Fibroblast of the aortic adventitia (primary cell): ENCODE measurements around the gene LMOD2. TPM values are rescaled to one million over a fixed set of nuclear protein-coding genes. Genes with fewer than 3 reads are reported as not detected.

Experiments used
- DNase-seq: peaks from one replicate; pipeline ENCODE4 v3.0.0-alpha.2; 2010; ENCODE audit warnings: low read depth
- H3K4me3 ChIP-seq: 2 replicates; pipeline ENCODE4 v1.5.1; 2011; ENCODE audit warnings: low read depth, mild to moderate bottlenecking, control low read depth, low read length, moderate library complexity
- CTCF ChIP-seq: IDR thresholded peaks from 2 replicates; pipeline ENCODE4 v1.5.1; 2011; ENCODE audit warnings: mild to moderate bottlenecking, low read length, control low read depth, inconsistent platforms; ENCODE audit not compliant: insufficient read depth
- total RNA-seq: library from RNA; depleted of rRNA; stranded (reverse); fragments of >200 nt; gene quantifications from 2 replicates; pipeline ENCODE4 v1.2.3, GENCODE V29; 2012; ENCODE audit warnings: low replicate concordance

Gene LMOD2
- total RNA-seq, result not detected in 2 replicates

DNA sequence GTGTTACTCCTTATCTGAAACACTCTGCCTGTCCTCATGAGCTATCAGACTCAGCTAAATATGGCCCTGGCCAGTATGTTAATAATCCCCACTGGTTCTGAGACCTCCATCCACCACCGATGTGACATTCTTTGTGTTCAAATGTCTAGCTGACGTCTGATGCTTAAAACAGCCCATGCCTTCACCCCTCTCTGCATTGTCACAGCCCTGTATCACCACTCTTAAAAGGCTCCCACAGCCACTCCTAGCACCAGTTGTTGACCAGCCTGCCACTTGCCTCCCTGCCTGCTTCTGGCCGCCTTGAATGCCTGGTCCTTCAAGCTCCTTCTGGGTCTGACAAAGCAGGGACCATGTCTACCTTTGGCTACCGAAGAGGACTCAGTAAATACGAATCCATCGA is at the start of gene LMOD2:
LMOD2 (plus strand) TSS at position 253 of the 400 bp plus-strand sequence; CDS start at position 351, 98 bp downstream.
- H3K4me3 ChIP-seq, result no peak within 1 kb of the TSS
- DNase-seq, result no peak
- no peak for TF ChIP-seq CTCF

- TF ChIP-seq CTCF, result no peak
- DNase-seq, result no peak
- H3K4me3 ChIP-seq, result no peak overlapping the region
Observed at GRCh38 chr7:123607423-123607975, 48.2 kb upstream of the LMOD2 start.

GRCh38 chr7:123608991-123609882 is 46.4 kb upstream of the LMOD2 start:
- DNase-seq, result no peak
- no peak for TF ChIP-seq CTCF
- no peak overlapping the region for H3K4me3 ChIP-seq

- DNase-seq, result no peak
- TF ChIP-seq CTCF, result no peak
Observed at GRCh38 chr7:123609883-123610239, 45.8 kb upstream of the LMOD2 start.

GRCh38 chr7:123612024-123612423 is 43.6 kb upstream of the LMOD2 start:
- H3K4me3 ChIP-seq, result no peak overlapping the region
- no peak for DNase-seq
- no peak for TF ChIP-seq CTCF

More at GRCh38 chr7:123609883-123610239, 45.8 kb upstream of the LMOD2 start:
- no peak overlapping the region for H3K4me3 ChIP-seq

GRCh38 chr7:123615344-123615743 is 40.3 kb upstream of the LMOD2 start:
- DNase-seq, result peak; percentile 93
- no peak overlapping the region for H3K4me3 ChIP-seq
- no peak for TF ChIP-seq CTCF
